OCI-LY3 (cell line): ENCODE data around the gene ATP10B.

ENCODE experiments used
- CTCF ChIP-seq: fragments of 200-600, 300-600 bp; sonication (generic); IDR thresholded peaks from 2 replicates; pipeline ENCODE4 v1.5.1; 2014; ENCODE audit warnings: antibody characterized with exemption, low read length, low read depth
- EZH2phosphoT487 ChIP-seq: fragments of 200-600 bp; shearing (Covaris generic); IDR thresholded peaks from 2 replicates; pipeline ENCODE4 v1.6.1; 2018; ENCODE audit warnings: antibody characterized with exemption, mixed run types, low read depth

GRCh38 chr5:160901656-160902055 is 49.6 kb upstream of the ATP10B start:
- TF ChIP-seq CTCF (no peak), EZH2phosphoT487 (no peak)
